PC-9 (cell line): ENCODE measurements around the gene XRCC5. TPM values are rescaled to one million over a fixed set of nuclear protein-coding genes. Genes with fewer than 3 reads are reported as not detected.

ENCODE experiments used
- BruUV-seq: library from RNA; stranded (reverse); fragments of 400-500 nt; replicated peaks from 2 replicates; lab custom pipeline; 2021; lab: Mats Ljungman, UMichigan
- CTCF ChIA-PET: fragments of 300-600 bp; sonication (Branson Sonifier 250); formaldehyde crosslinking; loops from one replicate; lab custom pipeline; 2022; ENCODE audit warnings: antibody characterized with exemption; lab: Charles Lee
- POLR2A ChIA-PET: fragments of 300-600 bp; sonication (Branson Sonifier 250); formaldehyde crosslinking; loops from one replicate; lab custom pipeline; 2022; ENCODE audit warnings: antibody characterized with exemption; ENCODE audit not compliant: unreplicated experiment; lab: Charles Lee
- DNase-seq, 2 experiments: peaks; one replicate each; pipeline versions ENCODE4 v3.0.0 to v3.0.0-alpha.2; 2015 to 2022; ENCODE audit warnings: mixed read lengths in 1 of 2
- H2AFZ ChIP-seq: fragments of 200-600 bp; sonication (generic); 2 replicates; pipeline ENCODE4 v1.8.1; 2017; ENCODE audit warnings: antibody characterized with exemption
- H3F3A ChIP-seq: fragments of 200-600 bp; sonication (generic); 2 replicates; pipeline ENCODE4 v1.8.1; 2017; ENCODE audit warnings: antibody characterized with exemption, mild to moderate bottlenecking, low read depth; ENCODE audit not compliant: insufficient read depth
- H3K27ac ChIP-seq: fragments of 200-600 bp; sonication (generic); 2 replicates; pipeline ENCODE4 v1.6.1; 2016; ENCODE audit warnings: mixed run types
- H3K27me3 ChIP-seq: fragments of 200-600 bp; sonication (generic); 2 replicates; pipeline ENCODE4 v1.6.1; 2016; ENCODE audit warnings: low read depth, mixed run types; ENCODE audit not compliant: insufficient read depth
- H3K36me3 ChIP-seq: fragments of 200-600 bp; sonication (generic); 2 replicates; pipeline ENCODE4 v1.6.1; 2016; ENCODE audit warnings: low read depth, mixed run types
- H3K4me1 ChIP-seq: fragments of 200-600 bp; sonication (generic); replicated peaks from 2 replicates; pipeline ENCODE4 v1.6.1; 2016; ENCODE audit warnings: mixed run types; ENCODE audit not compliant: insufficient read depth
- H3K4me2 ChIP-seq: fragments of 200-600 bp; sonication (generic); 2 replicates; pipeline ENCODE4 v1.6.1; 2017; ENCODE audit warnings: mixed run types
- H3K4me3 ChIP-seq: fragments of 200-600 bp; sonication (generic); 2 replicates; pipeline ENCODE4 v1.6.1; 2016; ENCODE audit warnings: mixed run types
- H3K79me2 ChIP-seq: fragments of 200-600 bp; sonication (generic); 2 replicates; pipeline ENCODE4 v1.6.1; 2017; ENCODE audit warnings: low read depth, mixed run types
- H3K9me2 ChIP-seq: fragments of 200-600 bp; sonication (generic); 2 replicates; pipeline ENCODE4 v1.8.1; 2017; ENCODE audit warnings: mild to moderate bottlenecking; ENCODE audit not compliant: insufficient read depth
- H3K9me3 ChIP-seq: fragments of 200-600 bp; sonication (generic); 2 replicates; pipeline ENCODE4 v1.8.1; 2016; ENCODE audit warnings: low read depth; ENCODE audit not compliant: insufficient read depth
- H4K20me1 ChIP-seq: fragments of 200-600 bp; sonication (generic); 2 replicates; pipeline ENCODE4 v1.8.1; 2017; ENCODE audit not compliant: insufficient read depth
- EZH2 ChIP-seq: fragments of 200-600 bp; sonication (generic); IDR thresholded peaks from 2 replicates; pipeline ENCODE4 v1.8.0; 2017; ENCODE audit warnings: antibody characterized with exemption, low read depth
- intact Hi-C: fragments of 100-400 bp; cut with micrococcal nuclease; formaldehyde crosslinking; loops from one replicate; pipeline ENCODE4 v1.10.0; 2022; ENCODE audit not compliant: unreplicated experiment
- total RNA-seq: library from RNA; stranded (reverse); gene quantifications from 2 replicates; pipeline ENCODE4 v1.2.3, GENCODE V29; 2021
- TF ChIP-seq, protein P1 (sequence below): fragments of 200-600 bp; sonication (generic); conservative IDR thresholded peaks from 2 replicates; pipeline ENCODE4 v1.6.1; 2017; ENCODE audit warnings: mixed run types, antibody characterized with exemption, mild to moderate bottlenecking, moderate library complexity

The XRCC5 gene
- total RNA-seq, 1 experiment from 2014 or later, result 275 TPM

GRCh38 chr2:216142540-216142939 is 33.4 kb downstream of the XRCC5 start:
- Histone ChIP-seq H4K20me1 (peaks cover 23% of the 10 kb centered on the region), H3K36me3 (peaks cover 83% of the 10 kb centered on the region), H3K9me2 (no peaks in the 10 kb centered on the region), H3K4me1 (no peaks in the 10 kb centered on the region), H3K27ac (no peak overlapping the region), H3K79me2 (no peaks in the 10 kb centered on the region), H3K9me3 (no peaks in the 10 kb centered on the region), H3K4me3 (no peak overlapping the region), H3K27me3 (no peaks in the 10 kb centered on the region), H3F3A (peaks cover 29% of the 10 kb centered on the region; the same call in 1 of the 2 replicates), H3K4me2 (no peak overlapping the region), H2AFZ (no peak overlapping the region)
- no TSS peak for BruUV-seq
- ChIA-PET CTCF (no interaction called here), POLR2A (no interaction called here)
- TF ChIP-seq, protein P1, sequence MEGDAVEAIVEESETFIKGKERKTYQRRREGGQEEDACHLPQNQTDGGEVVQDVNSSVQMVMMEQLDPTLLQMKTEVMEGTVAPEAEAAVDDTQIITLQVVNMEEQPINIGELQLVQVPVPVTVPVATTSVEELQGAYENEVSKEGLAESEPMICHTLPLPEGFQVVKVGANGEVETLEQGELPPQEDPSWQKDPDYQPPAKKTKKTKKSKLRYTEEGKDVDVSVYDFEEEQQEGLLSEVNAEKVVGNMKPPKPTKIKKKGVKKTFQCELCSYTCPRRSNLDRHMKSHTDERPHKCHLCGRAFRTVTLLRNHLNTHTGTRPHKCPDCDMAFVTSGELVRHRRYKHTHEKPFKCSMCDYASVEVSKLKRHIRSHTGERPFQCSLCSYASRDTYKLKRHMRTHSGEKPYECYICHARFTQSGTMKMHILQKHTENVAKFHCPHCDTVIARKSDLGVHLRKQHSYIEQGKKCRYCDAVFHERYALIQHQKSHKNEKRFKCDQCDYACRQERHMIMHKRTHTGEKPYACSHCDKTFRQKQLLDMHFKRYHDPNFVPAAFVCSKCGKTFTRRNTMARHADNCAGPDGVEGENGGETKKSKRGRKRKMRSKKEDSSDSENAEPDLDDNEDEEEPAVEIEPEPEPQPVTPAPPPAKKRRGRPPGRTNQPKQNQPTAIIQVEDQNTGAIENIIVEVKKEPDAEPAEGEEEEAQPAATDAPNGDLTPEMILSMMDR, result no peak
- no peak for TF ChIP-seq EZH2
- intact Hi-C loops, result no loop called here
- DNase-seq, result no peak

GRCh38 chr2:216144372-216144771 is 35.2 kb downstream of the XRCC5 start:
- H3K27ac ChIP-seq, result no peak overlapping the region
- H2AFZ ChIP-seq, result no peak overlapping the region
- intact Hi-C loops, result no loop called here
- no peaks in the 10 kb centered on the region for H3K27me3 ChIP-seq
- peaks cover 29% of the 10 kb centered on the region; the same call in 1 of the 2 replicates for H3F3A ChIP-seq
- H3K4me1 ChIP-seq, result no peaks in the 10 kb centered on the region
- no peaks in the 10 kb centered on the region for H3K9me2 ChIP-seq
- no peak for DNase-seq
- no peaks in the 10 kb centered on the region for H3K9me3 ChIP-seq
- no peak overlapping the region for H3K4me3 ChIP-seq
- ChIA-PET POLR2A (no interaction called here), CTCF (no interaction called here)
- BruUV-seq, result no TSS peak
- TF ChIP-seq, protein P1, result no peak
- TF ChIP-seq EZH2, result no peak
- H4K20me1 ChIP-seq, result peaks cover 20% of the 10 kb centered on the region
- H3K36me3 ChIP-seq, result peaks cover 84% of the 10 kb centered on the region
- no peak overlapping the region for H3K4me2 ChIP-seq
- H3K79me2 ChIP-seq, result no peaks in the 10 kb centered on the region

GRCh38 chr2:216144857-216145256 is 35.7 kb downstream of the XRCC5 start:
- ChIA-PET POLR2A (no interaction called here), CTCF (no interaction called here)
- Histone ChIP-seq H3K36me3 (peaks cover 84% of the 10 kb centered on the region), H3K9me2 (no peaks in the 10 kb centered on the region), H3K4me1 (no peaks in the 10 kb centered on the region), H3K79me2 (no peaks in the 10 kb centered on the region), H3K27me3 (no peaks in the 10 kb centered on the region), H3K9me3 (no peaks in the 10 kb centered on the region), H4K20me1 (peaks cover 15% of the 10 kb centered on the region), H2AFZ (no peak overlapping the region), H3K27ac (no peak overlapping the region), H3F3A (peaks cover 24% of the 10 kb centered on the region; the same call in 1 of the 2 replicates), H3K4me3 (no peak overlapping the region), H3K4me2 (no peak overlapping the region)
- intact Hi-C loops, result no loop called here
- no TSS peak for BruUV-seq
- TF ChIP-seq, protein P1, result no peak
- TF ChIP-seq EZH2, result no peak
- DNase-seq, result no peak
